Measurements from ENCODE around the gene USP3. TPM values are rescaled to one million over a fixed set of nuclear protein-coding genes. Genes with fewer than 3 reads are reported as not detected.

The USP3 gene
- total and polyA plus RNA-seq, 4 donors, result 8.5 to 25.4 (median 14.8) TPM

- H3K36me3 ChIP-seq (ENCODE audit: control insufficient read depth in 4 of 4, insufficient read depth in 3 of 4, low read depth in 1 of 4, low read length in 3 of 4), result no peaks in the 10 kb centered on the region
- peaks cover 0 to 16% (median 7%) of the 10 kb centered on the region in 4 donors for H3K4me1 ChIP-seq (ENCODE audit: control insufficient read depth in 4 of 4, insufficient read depth in 4 of 4, low read length in 3 of 4)
- no peak overlapping the region for H3K4me3 ChIP-seq (ENCODE audit: low read depth in 1 of 3, low read length in 3 of 3)
- H3K9me3 ChIP-seq (ENCODE audit: control insufficient read depth in 4 of 4, low read length in 3 of 4), result no peaks in the 10 kb centered on the region
- H3K27me3 ChIP-seq (ENCODE audit: control insufficient read depth in 4 of 4, insufficient read depth in 4 of 4, low read length in 3 of 4), result no peaks in the 10 kb centered on the region
- H3K27ac ChIP-seq (ENCODE audit: low read depth in 1 of 2, low read length in 2 of 2), result no peak overlapping the region
- WGBS, result 83% methylated on average over 15 of the region's 15 CpGs
- no peak overlapping the region for H3K9ac ChIP-seq (ENCODE audit: low read depth in 1 of 2, low read length in 2 of 2)
- no peak for DNase-seq (ENCODE audit: low spot score)
- no peak for TF ChIP-seq RXRA (IDR thresholded peaks at IDR 0.05)
- no peak for TF ChIP-seq YY1 (IDR thresholded peaks at IDR 0.05)
- no peak for TF ChIP-seq CTCF (IDR thresholded peaks at IDR 0.05; ENCODE audit: low read depth, low read length, missing input control)
- no peak for TF ChIP-seq SP1 (IDR thresholded peaks at IDR 0.05)
- no peak for TF ChIP-seq FOXA1 (IDR thresholded peaks at IDR 0.05)
- no peak for TF ChIP-seq JUND (IDR thresholded peaks at IDR 0.05)
- TF ChIP-seq HNF4A (conservative IDR thresholded peaks at IDR 0.05), result no peak
- no peak for TF ChIP-seq REST (IDR thresholded peaks at IDR 0.05)
- TF ChIP-seq ZBTB33 (IDR thresholded peaks at IDR 0.05), result no peak
- no peak for TF ChIP-seq RAD21 (IDR thresholded peaks at IDR 0.05)
- no peak for TF ChIP-seq NR2F2 (IDR thresholded peaks at IDR 0.05)
These were observed 43.9 kb upstream of the USP3 start for GRCh38 chr15:63460210-63461155.

GRCh38 chr15:63461230-63461985 lies 43.0 kb upstream of the USP3 start:
- Histone ChIP-seq H3K4me3 (ENCODE audit: low read depth in 1 of 3, low read length in 3 of 3) (no peak overlapping the region), H3K27ac (ENCODE audit: low read depth in 1 of 2, low read length in 2 of 2) (no peak overlapping the region), H3K9ac (ENCODE audit: low read depth in 1 of 2, low read length in 2 of 2) (no peak overlapping the region), H3K9me3 (ENCODE audit: control insufficient read depth in 4 of 4, low read length in 3 of 4) (no peaks in the 10 kb centered on the region), H3K4me1 (ENCODE audit: control insufficient read depth in 4 of 4, insufficient read depth in 4 of 4, low read length in 3 of 4) (peaks cover 0 to 19% (median 15%) of the 10 kb centered on the region in 4 donors), H3K27me3 (ENCODE audit: control insufficient read depth in 4 of 4, insufficient read depth in 4 of 4, low read length in 3 of 4) (no peaks in the 10 kb centered on the region), H3K36me3 (ENCODE audit: control insufficient read depth in 4 of 4, insufficient read depth in 3 of 4, low read depth in 1 of 4, low read length in 3 of 4) (no peaks in the 10 kb centered on the region)
- 83% methylated on average over 22 of the region's 22 CpGs for WGBS
- no peak for DNase-seq (ENCODE audit: low spot score)
- TF ChIP-seq CTCF (IDR thresholded peaks at IDR 0.05; ENCODE audit: low read depth, low read length, missing input control) (no peak), EGR1 (IDR thresholded peaks at IDR 0.05; ENCODE audit: low read depth in 2 of 2) (no peak), TAF1 (conservative IDR thresholded peaks at IDR 0.05) (no peak), REST (IDR thresholded peaks at IDR 0.05) (no peak), NR2F2 (IDR thresholded peaks at IDR 0.05) (no peak), YY1 (IDR thresholded peaks at IDR 0.05) (no peak), HNF4G (IDR thresholded peaks at IDR 0.05) (no peak), RXRA (IDR thresholded peaks at IDR 0.05) (no peak), GABPA (IDR thresholded peaks at IDR 0.05 in 1 of 2, conservative IDR thresholded peaks at IDR 0.05 in 1 of 2) (no peak), HNF4A (conservative IDR thresholded peaks at IDR 0.05) (no peak), SP1 (IDR thresholded peaks at IDR 0.05) (no peak)

Data from liver (tissue), 9 donors.